ENCODE results near the gene SAMD14. TPM values are rescaled to one million over a fixed set of nuclear protein-coding genes. Genes with fewer than 3 reads are reported as not detected.

SAMD14 gene
- total and polyA plus RNA-seq, 10 of the 15 experiments (the other 5 are each of a cell fraction or from before 2014, with no cell fraction given): 0.06 to 1.7 (median 0.25) TPM; not detected in 3

- ATAC-seq (no peak), DNase-seq (ENCODE audit: low read depth, low spot score) (no peak), FAIRE-seq (peak; percentile 52)
- no peak overlapping the region for H3K27ac ChIP-seq (ENCODE audit: control insufficient read depth, insufficient read depth)
- WGBS (ENCODE audit: insufficient coverage, insufficient replicate concordance, low lambda C conversion rate, missing lambda C conversion rate): 51% methylated on average over 3 of the region's 3 CpGs
- TF ChIP-seq RBBP5 (conservative IDR thresholded peaks at IDR 0.05): no peak
- no peak for TF ChIP-seq BRCA1 (IDR thresholded peaks at IDR 0.05; ENCODE audit: low read depth, low read length)
- H3K79me2 ChIP-seq (ENCODE audit: control insufficient read depth, insufficient read depth, low read length): no peaks in the 10 kb centered on the region
- ChIA-PET RAD21 (ENCODE audit: unreplicated experiment) (interaction anchor here (1.0 to 2.5 kb wide), 7 partner anchors 37 to 107 kb away, joined by 3 to 11 read pairs (median 4); partner anchors contain the start of gene COL1A1), CTCF (interaction anchor here (0.7 to 5.7 kb wide), 33 partner anchors 13 to 530 kb away, joined by 3 to 64 read pairs (median 11); partner anchors contain the start of genes COL1A1, ITGA3, PPP1R9B and SGCA), SMC1A (ENCODE audit: uncharacterized antibody, unreplicated experiment) (interaction anchor here (1.0 to 3.7 kb wide), 16 partner anchors 8 to 536 kb away, joined by 3 to 23 read pairs (median 8); partner anchors contain the start of gene SGCA), POLR2A (interaction anchor here (0.6 to 1.5 kb wide), 5 partner anchors 36 to 71 kb away, joined by 3 to 6 read pairs (median 4); no protein-coding TSS in a partner anchor)
- no peak overlapping the region for H3K4me3 ChIP-seq
- peaks cover 17% of the 10 kb centered on the region for H3K4me1 ChIP-seq (ENCODE audit: control insufficient read depth, insufficient read depth, low read length)
- no peaks in the 10 kb centered on the region for H4K20me1 ChIP-seq (ENCODE audit: control insufficient read depth, insufficient read depth)
- no peaks in the 10 kb centered on the region for H3K27me3 ChIP-seq (replicated peaks in 1 of 2; ENCODE audit: control insufficient read depth in 2 of 2, insufficient read depth in 2 of 2, low read length in 1 of 2)
- intact Hi-C loops (cut with micrococcal nuclease; ENCODE audit: unreplicated experiment) (no loop called here), in situ Hi-C loops (cut with MboI) (loop anchor here (5.0 kb wide), 1 partner anchor 66 kb away; no protein-coding TSS in a partner anchor)
- H3K9me3 ChIP-seq (replicated peaks; ENCODE audit: control insufficient read depth, insufficient read depth, low read length): no peaks in the 10 kb centered on the region
- H2AFZ ChIP-seq (ENCODE audit: control insufficient read depth, low read depth, low read length): no peak overlapping the region
- no TSS peak for BruUV-seq (replicated peaks)
- H3K36me3 ChIP-seq (ENCODE audit: control insufficient read depth in 2 of 2, insufficient read depth in 2 of 2, low read length in 1 of 2): no peaks in the 10 kb centered on the region
- no peak overlapping the region for H3K9ac ChIP-seq (ENCODE audit: control insufficient read depth, insufficient read depth, low read length)
- H3K4me2 ChIP-seq (ENCODE audit: control insufficient read depth, insufficient read depth): no peak overlapping the region
These were observed 36.7 kb downstream of the SAMD14 start for GRCh38 chr17:50093246-50093645.

- H3K4me3 ChIP-seq: no peak overlapping the region
- no peak overlapping the region for H2AFZ ChIP-seq (ENCODE audit: control insufficient read depth, low read depth, low read length)
- no peak overlapping the region for H3K9ac ChIP-seq (ENCODE audit: control insufficient read depth, insufficient read depth, low read length)
- H3K4me1 ChIP-seq (ENCODE audit: control insufficient read depth, insufficient read depth, low read length): peaks cover 17% of the 10 kb centered on the region
- no peak overlapping the region for H3K27ac ChIP-seq (ENCODE audit: control insufficient read depth, insufficient read depth)
- H3K9me3 ChIP-seq (replicated peaks; ENCODE audit: control insufficient read depth, insufficient read depth, low read length): no peaks in the 10 kb centered on the region
- BruUV-seq (replicated peaks): no TSS peak
- in situ Hi-C loops (cut with MboI) (loop anchor here (5.0 kb wide), 1 partner anchor 65 kb away; no protein-coding TSS in a partner anchor), intact Hi-C loops (cut with micrococcal nuclease; ENCODE audit: unreplicated experiment) (no loop called here)
- TF ChIP-seq POLR2AphosphoS5 (IDR thresholded peaks at IDR 0.05; ENCODE audit: low read length) (no peak), RAD21 (IDR thresholded peaks at IDR 0.05; ENCODE audit: insufficient read depth, low read depth, low read length) (no peak), CREB1 (IDR thresholded peaks at IDR 0.05; ENCODE audit: low read depth) (no peak), MTA2 (IDR thresholded peaks at IDR 0.05; ENCODE audit: low read depth) (no peak), JUND (IDR thresholded peaks at IDR 0.05; ENCODE audit: low read depth, low read length) (no peak)
- H3K36me3 ChIP-seq (ENCODE audit: control insufficient read depth in 2 of 2, insufficient read depth in 2 of 2, low read length in 1 of 2): no peaks in the 10 kb centered on the region
- H3K79me2 ChIP-seq (ENCODE audit: control insufficient read depth, insufficient read depth, low read length): no peaks in the 10 kb centered on the region
- no peak for DNase-seq (ENCODE audit: low read depth, low spot score)
- SMC1A ChIA-PET (ENCODE audit: uncharacterized antibody, unreplicated experiment): interaction anchor here (1.6 to 3.7 kb wide), 3 partner anchors 23 to 205 kb away, joined by 5 to 23 read pairs (median 5); no protein-coding TSS in a partner anchor
- CTCF ChIA-PET: interaction anchor here (0.6 to 5.7 kb wide), 19 partner anchors 12 to 800 kb away, joined by 3 to 64 read pairs (median 6); partner anchors contain the start of genes COL1A1, ITGA3 and PPP1R9B
- no peaks in the 10 kb centered on the region for H4K20me1 ChIP-seq (ENCODE audit: control insufficient read depth, insufficient read depth)
- RAD21 ChIA-PET (ENCODE audit: unreplicated experiment): interaction anchor here (0.6 kb wide), 1 partner anchor 108 kb away, joined by 3 read pairs; no protein-coding TSS in a partner anchor
- WGBS (ENCODE audit: insufficient coverage, insufficient replicate concordance, low lambda C conversion rate, missing lambda C conversion rate): 23% methylated on average over 2 of the region's 2 CpGs
- H3K27me3 ChIP-seq (replicated peaks in 1 of 2; ENCODE audit: control insufficient read depth in 2 of 2, insufficient read depth in 2 of 2, low read length in 1 of 2): no peaks in the 10 kb centered on the region
- POLR2A ChIA-PET: interaction anchor here (0.6 to 1.5 kb wide), 2 partner anchors 70 to 415 kb away, joined by 4 to 10 read pairs; no protein-coding TSS in a partner anchor
- ATAC-seq: no peak
- H3K4me2 ChIP-seq (ENCODE audit: control insufficient read depth, insufficient read depth): no peak overlapping the region
- no peak for FAIRE-seq
These were observed 38.1 kb downstream of the SAMD14 start for GRCh38 chr17:50091918-50092285.

All from GM12878 (cell line).